HEK293 (cell line): ENCODE results near the gene CHD5.
A peak's percentile ranks its signal among the peaks of the same experiment; 100 is the strongest.

Source experiments
- CTCF ChIA-PET: fragments of 350-600 bp; formaldehyde crosslinking; extraction: SDS; loops from one replicate; lab custom pipeline; 2021; ENCODE audit warnings: antibody characterized with exemption; lab: Yijun Ruan, JAX
- POLR2A ChIA-PET: fragments of 300-600 bp; formaldehyde crosslinking; extraction: SDS; loops from one replicate; lab custom pipeline; 2020; ENCODE audit warnings: antibody characterized with exemption, inconsistent platforms; lab: Yijun Ruan, JAX
- H3K27ac ChIP-seq: fragments of 200-500 bp; sonication (Bioruptor generic); 2 replicates; pipeline ENCODE4 v1.5.1; 2014; ENCODE audit warnings: low read depth, low read length, control low read depth, inconsistent platforms; ENCODE audit errors: extremely low read depth
- H3K36me3 ChIP-seq, 2 experiments: fragments of 200-500 bp in 1 of 2; sonication (Bioruptor generic) in 1 of 2; 1 replicate in 1 of 2; 2 replicates in 1 of 2; pipeline ENCODE4 v1.5.1; 2014 to 2017; ENCODE audit warnings: inconsistent platforms in 2 of 2, low read length in 2 of 2; ENCODE audit not compliant: control insufficient read depth in 2 of 2, insufficient read depth in 1 of 2
- H3K4me1 ChIP-seq: fragments of 200-500 bp; sonication (Bioruptor generic); 2 replicates; pipeline ENCODE4 v1.5.1; 2014; ENCODE audit warnings: mild to moderate bottlenecking, low read length, inconsistent platforms; ENCODE audit not compliant: control insufficient read depth, insufficient read depth
- H3K4me3 ChIP-seq: 2 replicates; pipeline ENCODE4 v1.5.1; 2011; ENCODE audit warnings: low read depth, mild to moderate bottlenecking, control low read depth, low read length, moderate library complexity
- H3K9me3 ChIP-seq: fragments of 200-500 bp; sonication (Bioruptor generic); 2 replicates; pipeline ENCODE4 v1.5.1; 2014; ENCODE audit warnings: low read depth, low read length, inconsistent platforms; ENCODE audit not compliant: control insufficient read depth, insufficient read depth
- EGR2 ChIP-seq: fragments of 450-650 bp; formaldehyde crosslinking; IDR thresholded peaks from 2 replicates; pipeline ENCODE4 v1.5.1; 2016; ENCODE audit warnings: low read depth, missing biosample characterization, missing genetic modification characterization
- GFI1B ChIP-seq: fragments of 450-650 bp; formaldehyde crosslinking; IDR thresholded peaks from 2 replicates; pipeline ENCODE4 v1.5.1; 2016; ENCODE audit warnings: missing biosample characterization, missing genetic modification characterization
- PRDM1 ChIP-seq: fragments of 450-650 bp; formaldehyde crosslinking; IDR thresholded peaks from 2 replicates; pipeline ENCODE4; 2016; ENCODE audit warnings: missing biosample characterization, missing genetic modification characterization
- ZFHX2 ChIP-seq: fragments of 450-650 bp; formaldehyde crosslinking; conservative IDR thresholded peaks from 2 replicates; pipeline ENCODE4 v1.5.1; 2016; ENCODE audit warnings: missing biosample characterization, missing genetic modification characterization
- ZNF202 ChIP-seq: fragments of 450-650 bp; formaldehyde crosslinking; IDR thresholded peaks from 2 replicates; pipeline ENCODE4 v1.5.1; 2016; ENCODE audit warnings: missing biosample characterization, missing genetic modification characterization, borderline replicate concordance
- ZNF23 ChIP-seq: fragments of 450-650 bp; formaldehyde crosslinking; IDR thresholded peaks from 2 replicates; pipeline ENCODE4 v1.5.1; 2016; ENCODE audit warnings: missing biosample characterization, missing genetic modification characterization, borderline replicate concordance
- ZNF274 ChIP-seq, 2 experiments: fragments of 200-500 bp in 1 of 2; fragments of 450-650 bp in 1 of 2; sonication (Bioruptor generic) in 1 of 2; formaldehyde crosslinking in 1 of 2; IDR thresholded peaks; 2 replicates each; pipeline versions ENCODE4 v1.5.1 to v1.6.1; 2014 to 2016; ENCODE audit warnings: borderline replicate concordance in 1 of 2, inconsistent platforms in 1 of 2, low read length in 1 of 2, missing biosample characterization in 1 of 2, missing genetic modification characterization in 1 of 2
- ZNF571 ChIP-seq: fragments of 450-650 bp; formaldehyde crosslinking; IDR thresholded peaks from 2 replicates; pipeline ENCODE4 v1.5.0; 2017; ENCODE audit warnings: missing biosample characterization, missing genetic modification characterization
- ZNF610 ChIP-seq: fragments of 450-650 bp; formaldehyde crosslinking; IDR thresholded peaks from 2 replicates; pipeline ENCODE4 v1.5.1; 2016; ENCODE audit warnings: missing biosample characterization, missing genetic modification characterization, borderline replicate concordance
- ZNF664 ChIP-seq: fragments of 450-650 bp; formaldehyde crosslinking; IDR thresholded peaks from 2 replicates; pipeline ENCODE4 v1.5.1; 2016; ENCODE audit warnings: missing biosample characterization, missing genetic modification characterization
- ZNF768 ChIP-seq: fragments of 450-650 bp; formaldehyde crosslinking; IDR thresholded peaks from 2 replicates; pipeline ENCODE4 v1.5.1; 2018; ENCODE audit warnings: missing biosample characterization, mild to moderate bottlenecking, missing genetic modification characterization
- TF ChIP-seq, protein P1 (sequence below): fragments of 450-650 bp; formaldehyde crosslinking; IDR thresholded peaks from 2 replicates; pipeline ENCODE4 v1.5.1; 2016; ENCODE audit warnings: missing biosample characterization, missing genetic modification characterization
- TF ChIP-seq, protein P2 (sequence below): fragments of 450-650 bp; formaldehyde crosslinking; IDR thresholded peaks from 2 replicates; pipeline ENCODE4 v1.5.1; 2016; ENCODE audit warnings: missing biosample characterization, missing genetic modification characterization, borderline replicate concordance

Gene CHD5

DNA sequence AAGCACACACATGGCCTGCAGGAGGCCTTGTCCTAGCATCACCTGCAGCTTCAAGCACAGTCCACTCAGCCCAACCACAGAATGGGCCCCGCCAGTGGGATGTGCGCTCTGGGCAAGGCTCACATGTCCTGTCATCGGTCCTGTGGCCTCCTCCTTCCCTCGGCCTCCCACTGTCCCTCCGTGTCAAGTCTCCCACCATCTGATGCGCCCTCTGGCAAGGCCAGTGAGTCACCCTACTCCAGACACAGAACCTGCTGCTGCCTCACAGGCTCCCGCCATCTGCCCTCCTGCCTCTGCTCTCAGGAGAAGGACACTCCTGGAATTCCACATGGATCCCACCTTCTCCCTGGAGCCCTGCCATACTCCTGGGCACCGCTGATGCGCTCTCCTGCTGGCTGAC is 120.3 kb downstream of the CHD5 start (continued):
- TF ChIP-seq ZFHX2 (tag by site-specific recombination): 0 out of 2 replicates have a peak, but pooled peaks have one; percentile 22
- TF ChIP-seq ZNF23 (tag by site-specific recombination): no peak
- no peak for TF ChIP-seq ZNF274 (IDR thresholded peaks at IDR 0.05; ENCODE audit: low read length)
- TF ChIP-seq ZNF274 (tag by site-specific recombination; IDR thresholded peaks at IDR 0.05; ENCODE audit: borderline replicate concordance): no peak
- TF ChIP-seq, protein P1, sequence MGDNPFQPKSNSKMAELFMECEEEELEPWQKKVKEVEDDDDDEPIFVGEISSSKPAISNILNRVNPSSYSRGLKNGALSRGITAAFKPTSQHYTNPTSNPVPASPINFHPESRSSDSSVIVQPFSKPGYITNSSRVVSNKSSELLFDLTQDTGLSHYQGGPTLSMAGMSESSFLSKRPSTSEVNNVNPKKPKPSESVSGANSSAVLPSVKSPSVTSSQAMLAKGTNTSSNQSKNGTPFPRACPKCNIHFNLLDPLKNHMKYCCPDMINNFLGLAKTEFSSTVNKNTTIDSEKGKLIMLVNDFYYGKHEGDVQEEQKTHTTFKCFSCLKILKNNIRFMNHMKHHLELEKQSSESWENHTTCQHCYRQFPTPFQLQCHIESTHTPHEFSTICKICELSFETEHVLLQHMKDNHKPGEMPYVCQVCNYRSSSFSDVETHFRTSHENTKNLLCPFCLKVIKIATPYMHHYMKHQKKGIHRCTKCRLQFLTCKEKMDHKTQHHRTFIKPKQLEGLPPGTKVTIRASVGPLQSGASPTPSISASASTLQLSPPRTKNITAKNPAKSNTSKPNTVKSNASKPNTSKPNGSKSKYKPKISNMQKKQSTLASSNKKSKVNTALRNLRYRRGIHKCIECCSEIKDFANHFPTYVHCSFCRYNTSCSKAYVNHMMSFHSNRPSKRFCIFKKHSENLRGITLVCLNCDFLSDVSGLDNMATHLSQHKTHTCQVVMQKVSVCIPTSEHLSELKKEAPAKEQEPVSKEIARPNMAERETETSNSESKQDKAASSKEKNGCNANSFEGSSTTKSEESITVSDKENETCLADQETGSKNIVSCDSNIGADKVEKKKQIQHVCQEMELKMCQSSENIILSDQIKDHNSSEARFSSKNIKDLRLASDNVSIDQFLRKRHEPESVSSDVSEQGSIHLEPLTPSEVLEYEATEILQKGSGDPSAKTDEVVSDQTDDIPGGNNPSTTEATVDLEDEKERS (tag by site-specific recombination): no peak
- TF ChIP-seq PRDM1 (tag by site-specific recombination): no peak
- no peak for TF ChIP-seq ZNF571 (tag by site-specific recombination)
- TF ChIP-seq ZNF202: no peak

DNA sequence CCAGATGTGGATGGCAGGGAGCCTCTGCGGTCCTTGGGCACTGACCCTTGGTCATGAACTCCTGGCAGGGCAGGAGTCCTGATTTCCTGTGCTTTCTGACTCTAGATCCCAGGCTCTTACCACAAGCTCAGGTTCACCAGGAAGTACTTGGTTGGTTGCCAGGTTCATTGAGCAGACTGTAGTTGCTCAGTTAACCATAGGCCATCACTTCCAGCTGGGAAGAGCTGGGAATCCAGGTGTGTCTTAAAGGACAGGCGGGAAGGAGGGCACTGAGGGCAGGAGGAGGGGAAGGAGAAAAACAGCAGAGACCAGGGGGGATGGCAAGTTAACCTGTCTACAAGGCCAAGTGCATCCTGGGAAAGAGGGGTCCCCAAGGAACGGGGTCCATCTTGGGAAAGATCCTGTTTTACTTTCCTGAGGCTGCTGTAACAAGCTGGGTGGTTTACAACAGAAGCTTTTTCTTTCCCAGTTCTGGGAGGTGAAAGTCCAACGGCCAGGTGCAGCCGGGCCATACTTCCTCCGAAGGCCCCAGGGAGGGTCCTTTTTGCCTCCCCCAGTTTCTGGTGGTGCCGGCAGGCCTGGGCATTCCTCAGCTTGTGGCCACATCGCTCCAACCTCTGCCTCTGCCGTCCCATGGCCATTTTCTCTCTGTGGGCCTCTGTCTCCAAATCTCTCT is 122.8 kb downstream of the CHD5 start:
- Histone ChIP-seq H3K9me3 (no peaks in the 10 kb centered on the region), H3K36me3 (no peaks in the 10 kb centered on the region), H3K4me1 (no peaks in the 10 kb centered on the region)
- POLR2A ChIA-PET: no interaction called here
- no peak for TF ChIP-seq EGR2 (tag by site-specific recombination)
- peak; percentile 92 for TF ChIP-seq ZNF664 (tag by site-specific recombination)
- TF ChIP-seq, all 188 proteins: peak for 1
- no peak overlapping the region for H3K4me3 ChIP-seq
- H3K27ac ChIP-seq: no peak overlapping the region
- CTCF ChIA-PET: interaction anchor here (1.1 to 1.3 kb wide), 2 partner anchors 12 to 15 kb away, joined by 3 to 4 read pairs; no protein-coding TSS in a partner anchor

DNA sequence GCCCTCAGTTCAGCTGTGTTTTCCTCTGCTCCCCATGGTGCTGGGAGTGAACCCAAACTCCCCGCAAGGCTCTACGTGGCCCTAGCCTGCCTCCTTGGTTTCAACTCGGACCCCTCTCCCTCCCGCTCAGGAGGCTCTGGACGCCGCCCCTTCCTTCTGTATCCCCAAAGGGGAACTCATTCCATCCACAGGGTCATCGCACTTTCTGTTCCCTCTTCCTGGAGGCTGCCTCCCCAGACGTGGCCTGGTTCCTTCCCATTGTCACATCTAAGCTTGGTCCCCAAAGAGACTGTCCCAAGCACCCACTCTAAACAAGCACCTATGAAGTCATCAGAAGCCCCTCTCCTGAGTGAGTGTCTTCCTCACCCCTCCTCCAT is 123.6 kb downstream of the CHD5 start:
- CTCF ChIA-PET: interaction anchor here (0.7 to 1.3 kb wide), 3 partner anchors 12 to 132 kb away, joined by 3 to 4 read pairs (median 3); no protein-coding TSS in a partner anchor
- Histone ChIP-seq H3K36me3 (no peaks in the 10 kb centered on the region), H3K27ac (no peak overlapping the region), H3K9me3 (no peaks in the 10 kb centered on the region), H3K4me3 (no peak overlapping the region), H3K4me1 (no peaks in the 10 kb centered on the region)
- POLR2A ChIA-PET: no interaction called here
- TF ChIP-seq GFI1B (tag by site-specific recombination) (no peak), ZNF768 (tag by site-specific recombination) (no peak), ZNF274 (IDR thresholded peaks at IDR 0.05; ENCODE audit: low read length) (no peak), ZNF274 (tag by site-specific recombination; IDR thresholded peaks at IDR 0.05; ENCODE audit: borderline replicate concordance) (no peak), ZNF610 (tag by site-specific recombination) (no peak)
- TF ChIP-seq, protein P2, sequence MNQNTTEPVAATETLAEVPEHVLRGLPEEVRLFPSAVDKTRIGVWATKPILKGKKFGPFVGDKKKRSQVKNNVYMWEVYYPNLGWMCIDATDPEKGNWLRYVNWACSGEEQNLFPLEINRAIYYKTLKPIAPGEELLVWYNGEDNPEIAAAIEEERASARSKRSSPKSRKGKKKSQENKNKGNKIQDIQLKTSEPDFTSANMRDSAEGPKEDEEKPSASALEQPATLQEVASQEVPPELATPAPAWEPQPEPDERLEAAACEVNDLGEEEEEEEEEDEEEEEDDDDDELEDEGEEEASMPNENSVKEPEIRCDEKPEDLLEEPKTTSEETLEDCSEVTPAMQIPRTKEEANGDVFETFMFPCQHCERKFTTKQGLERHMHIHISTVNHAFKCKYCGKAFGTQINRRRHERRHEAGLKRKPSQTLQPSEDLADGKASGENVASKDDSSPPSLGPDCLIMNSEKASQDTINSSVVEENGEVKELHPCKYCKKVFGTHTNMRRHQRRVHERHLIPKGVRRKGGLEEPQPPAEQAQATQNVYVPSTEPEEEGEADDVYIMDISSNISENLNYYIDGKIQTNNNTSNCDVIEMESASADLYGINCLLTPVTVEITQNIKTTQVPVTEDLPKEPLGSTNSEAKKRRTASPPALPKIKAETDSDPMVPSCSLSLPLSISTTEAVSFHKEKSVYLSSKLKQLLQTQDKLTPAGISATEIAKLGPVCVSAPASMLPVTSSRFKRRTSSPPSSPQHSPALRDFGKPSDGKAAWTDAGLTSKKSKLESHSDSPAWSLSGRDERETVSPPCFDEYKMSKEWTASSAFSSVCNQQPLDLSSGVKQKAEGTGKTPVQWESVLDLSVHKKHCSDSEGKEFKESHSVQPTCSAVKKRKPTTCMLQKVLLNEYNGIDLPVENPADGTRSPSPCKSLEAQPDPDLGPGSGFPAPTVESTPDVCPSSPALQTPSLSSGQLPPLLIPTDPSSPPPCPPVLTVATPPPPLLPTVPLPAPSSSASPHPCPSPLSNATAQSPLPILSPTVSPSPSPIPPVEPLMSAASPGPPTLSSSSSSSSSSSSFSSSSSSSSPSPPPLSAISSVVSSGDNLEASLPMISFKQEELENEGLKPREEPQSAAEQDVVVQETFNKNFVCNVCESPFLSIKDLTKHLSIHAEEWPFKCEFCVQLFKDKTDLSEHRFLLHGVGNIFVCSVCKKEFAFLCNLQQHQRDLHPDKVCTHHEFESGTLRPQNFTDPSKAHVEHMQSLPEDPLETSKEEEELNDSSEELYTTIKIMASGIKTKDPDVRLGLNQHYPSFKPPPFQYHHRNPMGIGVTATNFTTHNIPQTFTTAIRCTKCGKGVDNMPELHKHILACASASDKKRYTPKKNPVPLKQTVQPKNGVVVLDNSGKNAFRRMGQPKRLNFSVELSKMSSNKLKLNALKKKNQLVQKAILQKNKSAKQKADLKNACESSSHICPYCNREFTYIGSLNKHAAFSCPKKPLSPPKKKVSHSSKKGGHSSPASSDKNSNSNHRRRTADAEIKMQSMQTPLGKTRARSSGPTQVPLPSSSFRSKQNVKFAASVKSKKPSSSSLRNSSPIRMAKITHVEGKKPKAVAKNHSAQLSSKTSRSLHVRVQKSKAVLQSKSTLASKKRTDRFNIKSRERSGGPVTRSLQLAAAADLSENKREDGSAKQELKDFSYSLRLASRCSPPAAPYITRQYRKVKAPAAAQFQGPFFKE (tag by site-specific recombination): no peak
